GM12891 (cell line): Measurements from ENCODE around the gene URB2.

Experiments
- POLR2A ChIP-seq: IDR thresholded peaks from 2 replicates; pipeline ENCODE4 v1.6.1; 2011; ENCODE audit warnings: low read depth, low read length, control low read depth
- POLR2AphosphoS5 ChIP-seq: IDR thresholded peaks from 2 replicates; pipeline ENCODE4 v1.6.1; 2011; ENCODE audit warnings: low read depth, low read length, control low read depth
- TAF1 ChIP-seq: IDR thresholded peaks from 2 replicates; pipeline ENCODE4 v1.6.1; 2011; ENCODE audit warnings: low read depth, low read length, control low read depth

DNA sequence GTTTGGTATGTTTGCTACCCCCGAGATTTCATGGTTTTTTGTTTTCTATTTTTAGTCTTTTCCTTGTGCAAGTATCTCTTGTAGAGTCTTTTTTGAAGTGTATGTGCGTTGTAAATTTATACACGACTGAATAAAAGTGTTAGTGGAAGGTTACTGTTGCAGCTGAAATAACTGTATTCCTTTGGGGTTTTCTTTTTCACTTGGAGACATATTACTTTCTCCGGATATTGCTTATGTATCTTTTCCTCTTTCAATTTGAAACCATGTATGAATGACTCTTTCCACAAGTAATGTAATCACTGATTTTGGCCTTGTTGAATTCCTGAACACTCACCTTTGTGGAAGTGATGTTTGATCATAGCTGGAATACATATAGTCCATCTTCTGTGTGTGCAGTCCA is 956 bp downstream of the URB2 start:
- TF ChIP-seq POLR2AphosphoS5 (no peak), POLR2A (no peak), TAF1 (no peak)
